HG03521 (cell line): ENCODE measurements around the gene PRR32.
"Not testable (repeated sequence)": the region's sequence is repeated elsewhere in the genome, so short reads cannot be mapped to it uniquely, and the experiment has no call there.

Experiments used
- ATAC-seq: cut with Tn5 transposase; IDR thresholded peaks from one replicate; pipeline ENCODE4 v1.9.1; 2021; ENCODE audit warnings: mild to moderate bottlenecking, moderate library complexity; ENCODE audit not compliant: unreplicated experiment

Gene PRR32

GRCh38 chrX:126819429-126819828 is at the start of gene PRR32:
Gene PRR32, plus strand, starts transcription at chrX:126819729. Its CDS starts 115 bp downstream, at chrX:126819844.
- no peak for ATAC-seq

GRCh38 chrX:126770179-126770578 is 49.4 kb upstream of the PRR32 start:
- no peak for ATAC-seq

DNA sequence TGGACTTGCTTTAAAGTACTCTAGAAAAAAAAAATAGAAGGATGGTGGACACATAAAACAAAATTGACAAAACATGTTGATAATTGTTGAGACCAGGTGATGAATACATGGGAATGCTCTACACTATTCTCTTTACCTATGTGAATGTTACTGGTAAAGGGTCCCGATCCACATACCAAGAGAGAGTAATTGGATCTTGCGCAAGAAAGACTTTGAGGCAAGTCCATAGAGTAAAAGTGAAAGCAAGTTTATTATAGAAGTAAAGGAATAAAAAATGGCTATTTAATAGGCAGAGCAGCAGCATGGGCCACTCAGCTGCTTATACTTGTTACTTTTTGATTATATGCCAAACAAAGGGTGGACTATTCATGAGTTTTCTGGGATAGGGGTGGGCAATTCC is 34.0 kb upstream of the PRR32 start:
- ATAC-seq, result no peak

DNA sequence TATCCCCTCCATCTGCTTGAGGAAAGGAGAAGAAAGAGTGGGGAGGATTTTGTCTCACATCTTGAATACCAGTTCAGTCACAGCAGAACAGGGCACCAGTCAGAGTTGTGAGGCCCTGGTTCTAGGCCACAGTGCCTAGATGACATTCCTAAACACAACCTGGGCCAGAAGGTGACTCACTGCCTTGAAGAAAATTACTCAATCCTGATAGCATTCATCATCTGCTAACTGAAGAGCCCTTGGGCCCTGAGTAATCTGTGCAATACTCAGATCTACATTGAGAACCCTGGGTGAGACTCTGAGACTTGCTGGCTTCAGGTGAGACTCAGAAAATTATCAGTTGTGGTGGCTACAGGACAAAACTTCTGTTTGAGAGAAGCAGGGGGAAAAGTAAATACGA is 20.5 kb upstream of the PRR32 start:
- no peak for ATAC-seq

DNA sequence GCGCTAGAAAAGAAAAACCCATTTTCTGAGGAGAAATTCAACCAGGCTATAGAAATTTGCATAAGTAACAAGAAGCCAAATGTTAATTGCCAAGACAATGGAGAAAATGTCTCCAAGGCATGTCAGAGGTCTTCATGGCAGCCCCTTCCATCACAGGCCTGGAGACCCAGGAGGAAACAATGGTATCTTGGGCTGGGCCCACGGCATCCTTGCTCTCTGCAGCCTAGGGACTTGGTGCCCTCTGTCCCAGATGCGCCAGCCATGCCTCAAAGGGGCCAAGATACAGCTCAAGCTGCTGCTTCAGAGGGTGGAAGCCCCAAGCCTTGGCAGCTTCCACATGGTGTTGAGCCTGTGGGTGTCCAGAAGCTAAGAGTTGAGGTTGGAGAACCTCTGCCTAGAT is 12.7 kb upstream of the PRR32 start:
- ATAC-seq, result not testable (repeated sequence)

- ATAC-seq, result no peak
These were observed 3.7 kb upstream of the PRR32 start for GRCh38 chrX:126815806-126816205.

GRCh38 chrX:126820700-126821420 is 1.3 kb downstream of the PRR32 start:
- ATAC-seq, result no peak

DNA sequence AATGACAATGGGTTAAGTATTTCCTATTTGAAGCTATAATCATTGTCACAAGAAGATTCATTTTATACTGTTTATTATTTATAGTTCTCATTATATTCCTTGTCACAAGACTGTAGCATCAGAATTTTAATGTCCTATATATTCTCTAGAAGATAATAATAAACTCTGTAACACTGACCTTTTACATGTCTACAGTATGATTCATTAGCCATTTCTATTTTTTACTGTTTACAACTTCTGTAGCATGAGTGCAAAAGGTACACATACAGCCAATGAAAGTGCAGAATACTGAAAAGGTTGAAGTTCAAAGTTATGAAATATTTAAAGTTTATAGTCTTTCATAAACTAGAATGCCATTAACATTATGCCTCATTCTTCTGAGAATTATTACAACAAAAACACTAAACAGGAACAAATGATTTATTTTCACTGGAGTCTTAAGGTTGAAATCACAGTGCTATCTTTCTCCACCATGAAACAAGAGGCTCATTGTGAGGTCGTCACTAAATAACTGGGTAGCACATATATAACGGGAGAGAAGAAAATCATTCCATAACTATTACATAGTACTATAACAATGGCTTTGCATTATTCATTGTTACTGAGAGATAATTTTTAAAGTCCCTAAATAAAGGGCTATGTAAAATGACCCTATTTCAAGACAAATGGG is 4.9 kb downstream of the PRR32 start:
- no peak for ATAC-seq

- ATAC-seq, result no peak
These were observed 6.2 kb downstream of the PRR32 start for GRCh38 chrX:126825566-126826193.

GRCh38 chrX:126836186-126836585 is 16.7 kb downstream of the PRR32 start:
- no peak for ATAC-seq

- ATAC-seq, result no peak
These were observed 27.6 kb downstream of the PRR32 start for GRCh38 chrX:126847143-126847542.

DNA sequence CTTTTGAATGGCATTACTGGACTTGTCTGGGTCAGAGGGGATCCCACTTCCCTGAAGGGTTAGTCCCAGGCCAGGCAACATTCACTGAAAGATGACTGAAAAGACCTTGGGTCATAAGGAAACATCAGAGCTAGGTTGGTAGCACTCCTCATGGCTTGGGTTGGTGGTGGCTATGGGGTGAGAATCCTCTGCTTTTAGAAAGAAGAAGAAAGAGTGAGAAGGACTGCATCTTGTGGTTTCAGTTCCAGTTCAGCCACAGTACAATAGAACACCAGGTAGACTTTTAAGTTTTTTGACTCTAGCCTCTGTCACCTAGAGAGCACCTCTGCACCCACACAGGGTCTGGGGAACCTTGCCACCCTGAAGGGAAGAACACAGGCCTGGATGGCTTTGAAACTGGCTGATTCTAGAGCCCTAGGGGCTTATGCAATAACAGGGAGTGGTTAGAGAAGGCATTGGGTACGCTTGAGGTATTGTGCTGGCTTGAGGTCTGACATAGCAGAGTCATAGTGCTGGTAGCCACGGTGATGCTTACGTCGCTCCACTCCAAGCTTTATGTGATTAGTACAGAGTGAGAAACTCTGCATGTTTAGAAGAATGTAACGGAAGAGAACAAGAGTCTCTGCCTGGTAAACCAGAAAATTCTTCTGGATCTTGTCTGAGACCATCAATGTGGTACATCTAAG is 36.5 kb downstream of the PRR32 start:
- no peak for ATAC-seq
